ENCODE data around the gene INPP1.
"Not testable (repeated sequence)": the region's sequence is repeated elsewhere in the genome, so short reads cannot be mapped to it uniquely, and the experiment has no call there.

Gene INPP1

DNA sequence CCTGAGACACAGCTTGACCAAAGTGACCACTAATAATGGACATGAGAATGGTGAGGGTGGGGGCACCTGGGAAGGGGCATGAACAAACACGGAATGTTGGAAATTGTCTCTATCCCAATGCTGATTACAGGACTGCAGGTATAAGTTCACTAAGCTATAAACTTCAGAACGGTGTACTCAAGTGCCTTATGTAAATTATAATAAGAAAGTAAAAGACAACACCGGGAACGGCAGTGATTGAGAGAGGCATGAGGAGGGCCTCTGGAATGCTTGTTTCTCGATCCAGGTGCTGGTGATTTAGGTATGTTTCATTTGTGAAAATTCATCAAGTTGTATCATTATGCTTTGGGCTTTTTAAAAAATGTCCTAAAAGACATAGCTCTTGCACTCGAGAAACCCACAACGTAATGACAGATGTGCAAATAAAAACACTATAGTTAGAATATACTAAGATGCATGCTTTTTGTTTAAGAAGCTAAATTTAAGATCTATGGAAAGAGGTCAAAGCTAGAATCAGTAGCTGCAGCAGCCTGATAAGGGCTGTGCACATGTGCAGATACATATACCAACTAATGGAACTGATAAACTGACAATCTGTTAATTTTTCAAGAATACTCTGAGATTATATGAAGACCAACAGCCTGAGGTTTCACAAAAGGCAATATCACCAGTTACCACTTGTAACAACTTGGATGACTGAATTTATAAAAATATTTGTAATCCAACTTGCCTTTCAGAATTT is 31.3 kb upstream of the INPP1 start:
- no peak for DNase-seq (ENCODE audit: extremely low read depth, low read depth)
- TF ChIP-seq, protein P1, sequence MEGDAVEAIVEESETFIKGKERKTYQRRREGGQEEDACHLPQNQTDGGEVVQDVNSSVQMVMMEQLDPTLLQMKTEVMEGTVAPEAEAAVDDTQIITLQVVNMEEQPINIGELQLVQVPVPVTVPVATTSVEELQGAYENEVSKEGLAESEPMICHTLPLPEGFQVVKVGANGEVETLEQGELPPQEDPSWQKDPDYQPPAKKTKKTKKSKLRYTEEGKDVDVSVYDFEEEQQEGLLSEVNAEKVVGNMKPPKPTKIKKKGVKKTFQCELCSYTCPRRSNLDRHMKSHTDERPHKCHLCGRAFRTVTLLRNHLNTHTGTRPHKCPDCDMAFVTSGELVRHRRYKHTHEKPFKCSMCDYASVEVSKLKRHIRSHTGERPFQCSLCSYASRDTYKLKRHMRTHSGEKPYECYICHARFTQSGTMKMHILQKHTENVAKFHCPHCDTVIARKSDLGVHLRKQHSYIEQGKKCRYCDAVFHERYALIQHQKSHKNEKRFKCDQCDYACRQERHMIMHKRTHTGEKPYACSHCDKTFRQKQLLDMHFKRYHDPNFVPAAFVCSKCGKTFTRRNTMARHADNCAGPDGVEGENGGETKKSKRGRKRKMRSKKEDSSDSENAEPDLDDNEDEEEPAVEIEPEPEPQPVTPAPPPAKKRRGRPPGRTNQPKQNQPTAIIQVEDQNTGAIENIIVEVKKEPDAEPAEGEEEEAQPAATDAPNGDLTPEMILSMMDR (IDR thresholded peaks at IDR 0.05; ENCODE audit: low read depth, low read length, missing control alignments): no peak
- no peak overlapping the region for H3K4me3 ChIP-seq (replicated peaks; ENCODE audit: low read depth, low read length)

DNA sequence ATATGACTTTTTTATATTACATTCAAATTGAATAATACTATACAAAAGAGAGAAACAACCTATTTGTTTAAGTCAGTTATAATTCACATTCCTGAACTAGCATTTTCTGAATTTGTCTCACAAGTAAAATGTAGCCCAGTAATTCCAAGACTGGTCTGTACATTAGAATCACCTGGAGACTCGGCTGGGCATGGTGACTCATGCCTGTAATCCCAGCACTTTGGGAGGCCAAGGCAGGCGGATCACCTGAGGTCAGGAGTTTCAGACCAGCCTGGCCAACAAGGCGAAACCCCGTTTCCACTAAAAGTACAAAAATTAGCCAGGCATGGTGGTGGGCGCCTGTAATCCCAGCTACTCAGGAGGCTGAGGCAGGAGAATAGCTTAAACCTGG is 30.8 kb upstream of the INPP1 start:
- H3K4me3 ChIP-seq (replicated peaks; ENCODE audit: low read depth, low read length); DNase-seq (ENCODE audit: extremely low read depth, low read depth): not testable (repeated sequence)

DNA sequence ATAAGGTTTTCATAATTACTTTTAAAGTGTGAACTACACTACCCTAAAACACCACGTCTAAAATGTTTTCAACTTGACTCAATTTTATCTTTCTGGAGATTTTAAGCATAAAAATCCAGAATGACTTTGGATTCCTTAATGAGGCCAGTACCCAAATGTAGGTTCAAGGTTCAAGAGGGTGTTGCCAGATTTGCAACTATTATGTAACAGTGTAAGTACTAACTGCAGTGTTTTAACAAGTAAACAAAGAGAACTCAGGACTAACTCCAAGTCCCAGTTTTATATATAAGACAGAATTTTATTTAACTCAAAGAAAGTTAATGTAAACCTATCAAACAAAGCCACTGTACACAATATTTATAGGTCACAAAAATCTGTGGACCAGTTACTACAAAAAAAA is 29.5 kb upstream of the INPP1 start:
- TF ChIP-seq, protein P1 (IDR thresholded peaks at IDR 0.05; ENCODE audit: low read depth, low read length, missing control alignments): no peak
- no peak for DNase-seq (ENCODE audit: extremely low read depth, low read depth)
- H3K4me3 ChIP-seq (replicated peaks; ENCODE audit: low read depth, low read length): no peak overlapping the region

DNA sequence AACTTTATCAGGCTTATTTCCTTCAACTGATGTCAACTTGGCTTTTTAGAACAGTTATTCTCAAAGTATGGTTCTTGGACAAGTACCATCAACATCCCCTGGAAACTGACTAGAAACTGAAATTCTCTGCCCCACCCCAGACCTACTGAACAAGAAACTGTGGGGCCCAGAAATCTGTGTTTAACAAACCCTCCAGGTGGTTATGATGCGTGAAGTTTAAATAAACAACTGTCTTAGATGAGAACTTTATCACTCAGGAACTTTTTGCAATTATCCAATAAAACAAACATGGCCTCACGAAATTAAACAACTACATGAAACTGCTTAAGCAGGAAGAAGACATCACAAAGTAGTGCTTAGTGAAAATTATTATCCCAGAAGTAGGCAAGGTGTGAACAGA is 28.1 kb upstream of the INPP1 start:
- TF ChIP-seq, protein P1 (IDR thresholded peaks at IDR 0.05; ENCODE audit: low read depth, low read length, missing control alignments): no peak
- H3K4me3 ChIP-seq (replicated peaks; ENCODE audit: low read depth, low read length): no peak overlapping the region
- DNase-seq (ENCODE audit: extremely low read depth, low read depth): no peak

DNA sequence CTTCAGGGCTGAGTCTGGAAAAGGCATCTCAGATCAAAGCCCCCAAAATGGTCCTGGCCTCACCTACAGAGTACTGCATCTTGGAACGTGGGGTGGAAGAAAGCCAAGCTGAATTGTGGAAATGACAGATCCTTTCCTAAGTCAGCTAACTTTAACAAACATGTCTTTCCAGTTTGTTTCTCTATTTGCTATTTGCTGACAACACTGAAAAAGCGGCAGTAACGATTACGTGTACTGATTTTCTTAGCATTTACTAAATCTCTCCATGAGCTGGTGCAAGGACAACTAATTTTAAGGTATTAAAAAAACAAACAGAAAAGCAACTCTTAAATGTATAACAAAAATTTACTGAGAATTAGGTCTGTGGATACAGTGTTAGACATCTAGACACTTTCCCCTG is 24.9 kb upstream of the INPP1 start:
- TF ChIP-seq, protein P1 (IDR thresholded peaks at IDR 0.05; ENCODE audit: low read depth, low read length, missing control alignments): no peak
- DNase-seq (ENCODE audit: extremely low read depth, low read depth): no peak
- peak overlapping the region; percentile 60 for H3K4me3 ChIP-seq (replicated peaks; ENCODE audit: low read depth, low read length)

DNA sequence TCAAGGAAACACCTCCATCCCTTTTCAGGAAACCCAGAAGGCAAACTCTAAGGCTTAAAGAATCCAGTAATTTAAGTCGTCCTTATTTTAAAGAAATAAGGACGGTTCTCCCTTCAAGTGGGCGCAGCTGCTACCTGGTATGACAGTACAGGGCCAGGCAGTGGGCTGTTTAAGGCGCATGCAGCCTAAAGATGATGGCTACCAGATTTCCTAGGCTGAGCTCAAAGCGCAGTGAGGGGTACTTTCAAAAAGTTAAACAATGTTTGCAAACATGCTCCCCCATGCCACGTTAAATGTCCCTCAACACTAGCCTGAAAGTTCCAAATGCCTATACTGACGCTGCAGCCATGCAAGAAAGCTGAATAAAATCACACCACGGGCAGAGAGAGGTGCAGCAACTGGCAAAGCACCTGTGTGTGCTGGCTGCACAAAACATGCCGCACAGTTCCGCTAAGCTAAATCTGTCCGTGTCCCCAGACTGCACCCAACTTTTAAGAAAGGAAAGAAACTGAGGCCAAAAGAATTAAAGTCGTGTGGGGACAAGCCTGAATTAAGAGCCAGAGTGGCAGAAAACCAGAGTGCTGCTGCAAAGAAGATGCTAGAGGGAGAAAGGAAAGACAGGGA is 24.3 kb upstream of the INPP1 start:
- no peak for DNase-seq (ENCODE audit: extremely low read depth, low read depth)
- H3K4me3 ChIP-seq (replicated peaks; ENCODE audit: low read depth, low read length): peak overlapping the region; percentile 60
- TF ChIP-seq, protein P1 (IDR thresholded peaks at IDR 0.05; ENCODE audit: low read depth, low read length, missing control alignments): no peak

DNA sequence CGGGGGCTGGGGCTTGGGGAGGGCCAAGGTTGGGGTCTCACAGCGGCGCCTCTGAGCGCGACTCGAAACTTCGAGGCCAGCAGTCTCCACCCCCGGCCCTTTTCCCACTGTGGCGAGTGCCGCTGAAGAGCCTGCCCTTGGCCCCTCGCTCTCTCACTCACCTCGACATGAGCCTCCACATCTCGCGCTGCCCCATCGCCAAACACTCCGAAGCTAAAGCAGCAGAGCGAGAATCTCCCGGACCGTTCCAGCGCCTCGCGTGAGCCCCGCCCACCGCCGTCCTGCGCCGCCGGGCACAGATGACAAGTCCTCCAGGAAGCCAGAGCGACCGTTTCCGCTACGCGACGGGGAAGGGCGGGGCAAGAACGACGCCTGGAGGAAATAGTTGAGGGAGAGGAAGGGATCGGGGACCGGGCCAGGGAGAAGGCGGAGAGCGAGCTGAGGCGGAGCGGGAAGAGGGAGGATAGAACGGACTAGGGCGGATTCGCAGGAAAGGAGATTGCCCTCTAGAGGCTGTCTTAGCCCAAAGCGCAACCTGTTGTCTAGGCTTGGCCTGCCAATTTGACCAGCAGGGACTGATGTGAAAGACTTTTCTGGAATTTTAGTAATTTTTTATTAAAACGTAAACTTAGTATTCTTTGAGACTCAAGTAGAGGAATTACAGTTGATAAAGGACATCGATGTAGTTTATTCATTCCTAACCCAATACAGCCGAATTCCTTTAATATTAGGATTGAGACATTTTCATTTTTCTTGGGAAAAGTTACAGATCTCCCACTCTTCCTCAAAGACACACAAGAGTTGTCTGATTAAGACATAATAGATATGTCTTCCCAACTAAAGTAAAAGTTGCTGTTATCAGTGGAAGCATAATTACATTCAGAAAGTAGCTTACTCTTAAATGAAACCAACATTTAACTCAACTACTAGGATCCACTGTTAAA is 23.6 kb upstream of the INPP1 start, which contains the start of gene HIBCH:
HIBCH (minus strand) TSS at position 272 of the 944 bp plus-strand sequence; CDS start at position 196, 76 bp downstream.
- peak; percentile 97 for DNase-seq (ENCODE audit: extremely low read depth, low read depth)
- TF ChIP-seq, protein P1 (IDR thresholded peaks at IDR 0.05; ENCODE audit: low read depth, low read length, missing control alignments): peak; percentile 89
- peak within 1 kb of the TSS; percentile 60 for H3K4me3 ChIP-seq (replicated peaks; ENCODE audit: low read depth, low read length)
